22Rv1 (cell line): ENCODE results near the gene NDUFB11.

Source experiments
- H3K27ac ChIP-seq: fragments of 450-650 bp; 2 replicates; pipeline ENCODE4 v1.5.1; 2017
- ZFX ChIP-seq: fragments of 450-650 bp; IDR thresholded peaks from 2 replicates; pipeline ENCODE4 v1.6.1; 2017; ENCODE audit warnings: antibody characterized with exemption, borderline replicate concordance
- TF ChIP-seq, protein P1 (sequence below): fragments of 450-650 bp; IDR thresholded peaks from 2 replicates; pipeline ENCODE4 v1.5.1; 2017; ENCODE audit warnings: mild to moderate bottlenecking

Gene NDUFB11

DNA sequence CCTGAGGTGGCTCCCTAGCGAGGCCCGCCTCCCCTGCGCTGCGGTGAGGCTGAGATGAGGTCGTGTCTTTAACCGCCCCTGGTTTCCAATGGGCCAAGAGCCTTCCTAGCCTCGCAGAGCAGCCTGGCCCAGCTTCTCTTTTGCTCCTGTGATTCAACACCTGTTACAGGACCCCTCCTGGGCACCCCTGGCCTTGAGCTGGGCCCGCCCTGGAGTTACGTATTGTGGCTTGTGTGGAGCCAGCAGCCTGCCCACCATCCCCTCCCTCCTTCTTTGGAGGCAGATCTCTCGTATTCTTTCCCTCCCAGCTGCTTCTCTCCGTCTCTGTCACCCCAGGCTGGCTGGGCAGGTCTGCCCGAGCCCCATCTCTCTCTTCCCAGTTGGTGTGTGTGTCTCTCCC, 29.9 kb upstream of the NDUFB11 start:
- TF ChIP-seq, protein P1, sequence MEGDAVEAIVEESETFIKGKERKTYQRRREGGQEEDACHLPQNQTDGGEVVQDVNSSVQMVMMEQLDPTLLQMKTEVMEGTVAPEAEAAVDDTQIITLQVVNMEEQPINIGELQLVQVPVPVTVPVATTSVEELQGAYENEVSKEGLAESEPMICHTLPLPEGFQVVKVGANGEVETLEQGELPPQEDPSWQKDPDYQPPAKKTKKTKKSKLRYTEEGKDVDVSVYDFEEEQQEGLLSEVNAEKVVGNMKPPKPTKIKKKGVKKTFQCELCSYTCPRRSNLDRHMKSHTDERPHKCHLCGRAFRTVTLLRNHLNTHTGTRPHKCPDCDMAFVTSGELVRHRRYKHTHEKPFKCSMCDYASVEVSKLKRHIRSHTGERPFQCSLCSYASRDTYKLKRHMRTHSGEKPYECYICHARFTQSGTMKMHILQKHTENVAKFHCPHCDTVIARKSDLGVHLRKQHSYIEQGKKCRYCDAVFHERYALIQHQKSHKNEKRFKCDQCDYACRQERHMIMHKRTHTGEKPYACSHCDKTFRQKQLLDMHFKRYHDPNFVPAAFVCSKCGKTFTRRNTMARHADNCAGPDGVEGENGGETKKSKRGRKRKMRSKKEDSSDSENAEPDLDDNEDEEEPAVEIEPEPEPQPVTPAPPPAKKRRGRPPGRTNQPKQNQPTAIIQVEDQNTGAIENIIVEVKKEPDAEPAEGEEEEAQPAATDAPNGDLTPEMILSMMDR: no peak
- TF ChIP-seq ZFX: no peak
- no peak overlapping the region for H3K27ac ChIP-seq

DNA sequence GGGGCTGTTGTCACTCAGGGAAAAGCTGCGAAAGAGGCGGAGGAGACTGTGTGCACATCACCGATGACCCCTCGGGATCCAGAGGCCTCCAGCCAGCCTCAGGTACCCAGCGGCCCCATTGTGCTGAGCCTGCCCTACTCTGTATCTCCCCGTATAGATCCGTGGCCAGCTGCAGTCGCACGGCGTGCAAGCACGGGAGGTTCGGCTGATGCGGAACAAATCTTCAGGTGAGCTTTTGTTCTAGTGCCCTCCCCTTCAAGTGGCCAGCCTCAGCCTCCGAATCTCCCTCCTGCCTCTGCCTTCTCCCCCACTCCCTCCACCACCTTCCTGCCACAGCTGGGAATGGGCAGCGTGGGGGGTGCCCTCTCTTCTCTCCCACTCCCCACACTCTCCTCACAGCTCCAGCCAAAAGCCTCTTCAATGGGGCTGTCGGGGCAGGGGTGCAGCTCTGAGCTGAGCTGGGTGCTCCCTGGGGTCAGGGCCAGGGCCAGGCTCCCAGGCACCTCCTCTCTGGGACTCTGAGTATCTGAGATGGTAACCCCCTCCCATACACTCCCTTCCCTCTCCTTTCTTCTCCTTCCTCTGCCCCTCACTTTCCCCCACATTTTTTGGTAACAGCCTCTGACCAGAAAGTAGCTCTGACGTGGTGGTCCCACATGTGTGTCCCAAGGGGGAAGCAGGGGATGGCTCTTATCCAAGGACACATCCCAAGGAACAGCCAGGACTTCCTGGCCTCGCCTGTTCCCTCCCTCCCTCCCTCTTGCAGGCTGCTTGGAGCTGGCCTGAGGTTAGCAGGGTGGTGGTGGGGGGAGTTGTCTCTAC, 28.7 kb upstream of the NDUFB11 start:
- TF ChIP-seq, protein P1: no peak
- TF ChIP-seq ZFX: no peak
- no peak overlapping the region for H3K27ac ChIP-seq

DNA sequence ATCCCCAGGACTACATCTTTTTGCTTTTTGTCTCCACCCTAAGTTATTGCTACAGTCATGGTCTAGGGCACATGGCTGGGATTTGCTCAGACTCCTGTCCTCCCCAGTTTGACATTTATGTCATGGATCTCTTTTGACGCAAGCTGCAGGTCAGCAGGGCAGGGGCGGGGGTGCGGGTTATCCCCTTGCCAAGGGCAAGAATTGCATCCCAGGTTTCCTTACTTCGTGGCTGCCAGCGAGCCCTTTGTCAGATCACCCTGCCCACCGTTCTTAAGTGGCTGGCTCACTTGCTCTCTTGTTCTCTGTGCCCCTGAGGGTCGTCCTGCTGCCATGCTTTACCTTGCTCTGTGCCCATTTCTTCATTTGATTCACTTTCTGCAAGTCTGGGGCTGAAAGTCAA, 28.0 kb upstream of the NDUFB11 start:
- H3K27ac ChIP-seq: no peak overlapping the region
- TF ChIP-seq, protein P1: no peak
- no peak for TF ChIP-seq ZFX

DNA sequence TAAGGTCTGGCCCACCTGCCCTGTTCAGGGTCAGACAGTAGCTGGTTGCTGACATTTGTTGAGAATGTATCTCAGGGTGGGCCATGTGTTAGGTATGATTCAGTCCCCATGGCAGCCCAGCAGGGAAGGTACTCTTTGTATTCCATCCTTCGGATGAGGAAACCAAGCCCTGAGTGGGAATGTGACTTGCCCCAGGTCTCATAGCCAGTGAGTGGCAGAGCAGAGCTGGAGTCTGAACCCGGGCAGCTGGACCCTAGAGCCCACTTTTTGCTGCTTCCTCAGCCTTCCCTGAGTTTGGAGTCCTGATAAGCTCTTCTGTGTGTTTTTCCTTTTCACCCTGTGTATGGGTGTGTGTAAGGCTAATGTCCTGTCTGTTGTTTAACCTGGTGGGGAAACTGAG, 27.5 kb upstream of the NDUFB11 start:
- TF ChIP-seq, protein P1: no peak
- TF ChIP-seq ZFX: no peak
- no peak overlapping the region for H3K27ac ChIP-seq

DNA sequence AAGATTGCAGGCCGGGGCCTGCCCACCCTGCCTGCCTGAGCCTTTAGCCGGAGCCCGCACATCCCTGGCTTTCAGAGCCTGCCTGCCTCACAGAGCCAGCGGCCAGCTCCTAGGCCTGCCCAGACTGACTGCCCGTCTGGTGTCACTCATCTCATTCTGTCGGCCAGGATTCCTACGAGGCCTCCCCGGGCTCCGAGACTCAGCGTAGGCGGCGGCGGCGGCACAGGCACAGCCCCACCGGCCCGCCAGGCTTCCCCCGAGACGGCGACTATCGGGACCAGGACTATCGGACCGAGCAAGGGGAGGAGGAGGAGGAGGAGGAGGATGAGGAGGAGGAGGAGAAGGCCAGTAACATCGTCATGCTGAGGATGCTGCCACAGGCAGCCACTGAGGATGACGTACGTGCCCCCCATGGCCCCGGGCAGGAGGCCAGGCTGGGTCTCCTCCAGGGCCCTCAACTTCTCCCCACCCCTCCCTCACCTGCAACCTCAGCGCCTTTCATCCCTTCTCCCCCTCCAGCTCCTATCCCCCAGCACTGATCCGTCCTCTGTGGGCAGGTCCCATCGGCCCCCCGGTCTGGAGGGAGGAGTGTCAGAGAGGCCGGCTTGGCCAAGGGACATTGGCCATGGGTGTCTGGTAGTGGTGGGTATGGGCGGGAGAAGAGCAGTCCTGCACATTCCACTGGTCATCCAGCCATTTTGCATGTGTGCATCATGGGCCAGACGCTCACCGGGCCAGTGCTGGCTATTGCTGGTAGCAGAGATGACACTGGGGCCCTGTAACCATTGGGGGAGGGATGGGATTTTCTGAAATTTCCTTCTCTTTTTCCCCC, 26.6 kb upstream of the NDUFB11 start:
- no peak overlapping the region for H3K27ac ChIP-seq

DNA sequence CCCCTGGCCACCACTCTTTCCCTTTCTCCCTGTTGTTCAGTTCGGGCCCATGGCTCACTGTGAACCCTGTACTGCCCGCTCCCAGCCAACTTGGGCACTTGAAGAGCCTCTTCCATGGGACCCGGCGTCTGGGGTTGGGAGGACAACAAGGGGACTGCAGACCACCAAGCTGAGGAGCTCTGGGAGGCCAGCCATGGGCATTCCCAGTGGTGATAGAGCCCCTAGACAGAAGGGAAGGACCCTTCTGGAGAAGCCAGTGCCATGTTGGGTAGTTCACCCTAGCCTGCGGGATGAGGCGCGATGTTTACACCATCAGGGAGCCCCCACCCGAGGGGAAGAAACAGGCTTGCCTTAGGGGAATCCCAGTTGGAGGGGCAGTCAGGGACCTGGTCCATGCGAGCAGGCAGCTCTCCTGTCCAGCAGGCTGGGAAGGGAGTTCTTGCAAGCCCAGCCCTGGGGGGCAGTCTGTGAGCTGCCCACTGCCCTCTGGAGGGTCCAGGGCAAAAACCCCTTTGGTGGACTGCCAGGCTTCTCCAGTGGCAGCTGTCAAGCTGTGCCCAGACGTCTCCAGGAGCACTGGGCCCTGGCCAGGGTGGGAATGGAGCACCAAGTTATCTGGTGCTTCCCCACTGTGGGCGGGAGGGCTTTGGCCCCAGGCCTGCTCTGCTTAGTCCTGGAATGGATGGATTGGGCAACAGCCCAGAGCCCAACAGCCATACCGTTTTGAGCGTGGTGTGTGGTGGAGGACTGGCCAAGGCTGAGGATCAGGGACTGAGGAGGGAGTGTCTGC, 25.4 kb upstream of the NDUFB11 start:
- TF ChIP-seq, protein P1: no peak
- TF ChIP-seq ZFX: no peak

More for the DNA sequence above, 26.6 kb upstream of the NDUFB11 start:
- TF ChIP-seq ZFX: no peak
- TF ChIP-seq, protein P1: no peak

More for the DNA sequence above, 25.4 kb upstream of the NDUFB11 start:
- H3K27ac ChIP-seq: no peak overlapping the region
